GOT3 (cell line): ENCODE results near the gene NRXN2.

Source experiments
- DNase-seq: peaks from one replicate; lab custom pipeline; 2025; ENCODE audit warnings: mixed read lengths; lab: John Stamatoyannopoulos, UW

The NRXN2 gene

GRCh38 chr11:64590763-64591221 lies 132.2 kb downstream of the NRXN2 start, which contains the start of gene SLC22A12:
SLC22A12 (plus strand) TSS chr11:64591220; CDS start chr11:64591557, 337 bp downstream.
- no peak for DNase-seq

GRCh38 chr11:64588701-64589100 lies 134.3 kb downstream of the NRXN2 start:
- DNase-seq = no peak

GRCh38 chr11:64586366-64586765 lies 136.6 kb downstream of the NRXN2 start:
- DNase-seq = no peak

- no peak for DNase-seq
Measured at GRCh38 chr11:64585150-64585549, 137.8 kb downstream of the NRXN2 start.

- no peak for DNase-seq
Measured at GRCh38 chr11:64583296-64584262, 139.4 kb downstream of the NRXN2 start.

- DNase-seq = no peak
Measured at GRCh38 chr11:64582885-64583284, 140.1 kb downstream of the NRXN2 start.

GRCh38 chr11:64581057-64581523 lies 141.9 kb downstream of the NRXN2 start:
- DNase-seq = no peak

GRCh38 chr11:64580412-64580811 lies 142.6 kb downstream of the NRXN2 start:
- no peak for DNase-seq

GRCh38 chr11:64577202-64577601 lies 145.8 kb downstream of the NRXN2 start:
- no peak for DNase-seq

GRCh38 chr11:64572143-64572542 lies 150.9 kb downstream of the NRXN2 start:
- DNase-seq = no peak

GRCh38 chr11:64571410-64572091 lies 151.4 kb downstream of the NRXN2 start:
- no peak for DNase-seq

GRCh38 chr11:64571050-64571409 lies 152.0 kb downstream of the NRXN2 start:
- DNase-seq = no peak

GRCh38 chr11:64570341-64570740 lies 152.7 kb downstream of the NRXN2 start:
- no peak for DNase-seq

GRCh38 chr11:64569300-64569970 lies 153.6 kb downstream of the NRXN2 start:
- no peak for DNase-seq

GRCh38 chr11:64568584-64569140 lies 154.3 kb downstream of the NRXN2 start:
- no peak for DNase-seq

GRCh38 chr11:64568041-64568571 lies 154.9 kb downstream of the NRXN2 start:
- no peak for DNase-seq

GRCh38 chr11:64566915-64567891 lies 155.8 kb downstream of the NRXN2 start:
- no peak for DNase-seq

GRCh38 chr11:64566042-64566914 lies 156.7 kb downstream of the NRXN2 start:
- no peak for DNase-seq
